GDM1 (cell line): Measurements from ENCODE around the gene MOBP.

Source experiments
- DNase-seq: peaks from one replicate; lab custom pipeline; 2025; lab: John Stamatoyannopoulos, UW

Gene MOBP

GRCh38 chr3:39541917-39542329, 74.4 kb downstream of the MOBP start:
- DNase-seq: no peak

GRCh38 chr3:39542588-39542988, 75.1 kb downstream of the MOBP start:
- DNase-seq: no peak

- no peak for DNase-seq
These were observed 80.8 kb downstream of the MOBP start for GRCh38 chr3:39548282-39548681.

DNA sequence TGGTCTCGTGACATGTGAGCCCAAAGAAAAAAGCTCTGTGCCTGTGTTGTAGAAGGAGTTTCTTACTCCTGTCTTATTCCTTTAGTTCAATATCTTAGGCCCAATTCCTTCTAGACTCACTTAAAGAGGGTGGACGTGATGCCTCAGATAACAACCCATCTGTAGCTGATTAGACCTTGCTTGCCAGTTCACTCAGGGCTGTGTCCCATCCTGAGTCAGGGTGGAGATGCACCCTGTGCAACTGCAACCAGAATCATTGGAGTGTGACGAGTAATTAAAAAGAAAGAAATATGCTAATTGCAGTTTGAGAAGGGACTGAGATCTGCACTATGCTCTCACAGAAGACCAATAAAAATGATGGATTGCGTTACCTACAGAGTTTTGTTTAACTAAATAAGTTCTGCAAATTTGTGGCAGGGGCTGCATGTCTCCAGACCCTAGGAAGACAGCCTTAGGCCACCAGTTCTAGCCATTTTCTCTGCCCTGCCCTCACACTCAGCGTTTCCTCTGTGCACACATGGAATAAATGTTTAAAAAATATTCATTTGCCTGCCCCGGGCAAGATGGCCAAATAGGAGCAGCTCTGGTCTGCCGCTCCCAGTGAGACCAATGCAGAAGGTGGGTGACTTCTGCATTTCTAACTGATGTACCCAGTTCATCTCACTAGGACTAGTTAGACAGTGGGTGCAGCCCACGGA, 83.0 kb downstream of the MOBP start:
- DNase-seq: no peak
